HepG2 (cell line): ENCODE data around the gene TBC1D14. TPM values are rescaled to one million over a fixed set of nuclear protein-coding genes. Genes with fewer than 3 reads are reported as not detected.

Experiments used
- ADNP ChIP-seq: sonication (generic); formaldehyde crosslinking; IDR thresholded peaks from 2 replicates; pipeline ENCODE4 v1.4.0; 2020; ENCODE audit warnings: missing genetic modification reagents
- ARNT ChIP-seq: fragments of 450-650 bp; IDR thresholded peaks from 2 replicates; pipeline ENCODE4 v1.6.1; 2017
- FOXK2 ChIP-seq: fragments of 450-650 bp; IDR thresholded peaks from 2 replicates; pipeline ENCODE4 v1.6.1; 2016
- FOXM1 ChIP-seq: sonication (generic); formaldehyde crosslinking; IDR thresholded peaks from 2 replicates; pipeline ENCODE4 v1.5.0; 2020; ENCODE audit warnings: missing genetic modification reagents
- HMG20B ChIP-seq: conservative IDR thresholded peaks from 2 replicates; pipeline ENCODE4 v1.6.1; 2016; ENCODE audit warnings: missing genetic modification reagents, missing compliant biosample characterization
- NBN ChIP-seq: fragments of 450-650 bp; conservative IDR thresholded peaks from 2 replicates; pipeline ENCODE4 v1.6.1; 2017
- PHF5A ChIP-seq: IDR thresholded peaks from one replicate; pipeline ENCODE4 v1.6.1; 2018; ENCODE audit warnings: low read depth, missing genetic modification reagents; ENCODE audit not compliant: unreplicated experiment
- SP2 ChIP-seq: sonication (generic); formaldehyde crosslinking; IDR thresholded peaks from 2 replicates; pipeline ENCODE4 v1.5.1; 2020; ENCODE audit warnings: mild to moderate bottlenecking, missing genetic modification reagents
- TFAP4 ChIP-seq: sonication (generic); IDR thresholded peaks from 2 replicates; pipeline ENCODE4 v1.6.1; 2016; ENCODE audit warnings: low read depth, borderline replicate concordance
- XBP1 ChIP-seq: sonication (generic); formaldehyde crosslinking; IDR thresholded peaks from 2 replicates; pipeline ENCODE4 v1.5.0; 2020; ENCODE audit warnings: missing genetic modification reagents
- ZNF17 ChIP-seq: sonication (generic); formaldehyde crosslinking; IDR thresholded peaks from 2 replicates; pipeline ENCODE4 v1.5.0; 2020; ENCODE audit warnings: mild to moderate bottlenecking, missing genetic modification reagents
- ZNF550 ChIP-seq: sonication (generic); formaldehyde crosslinking; IDR thresholded peaks from 2 replicates; pipeline ENCODE4 v1.4.0; 2020; ENCODE audit warnings: mild to moderate bottlenecking, missing genetic modification reagents, borderline replicate concordance
- ZNF768 ChIP-seq: sonication (generic); formaldehyde crosslinking; IDR thresholded peaks from 2 replicates; pipeline ENCODE4 v1.4.0; 2020; ENCODE audit warnings: missing genetic modification reagents
- ZSCAN25 ChIP-seq: sonication (generic); formaldehyde crosslinking; IDR thresholded peaks from 2 replicates; pipeline ENCODE4 v1.8.0; 2022; ENCODE audit warnings: mild to moderate bottlenecking, missing genetic modification reagents
- polyA plus RNA-seq, 8 experiments: library from polyadenylated mRNA; depleted of rRNA in 3 of 8; stranded (reverse) in 7 of 8; unstranded in 1 of 8; fragments of >200 nt; fragmentation: Illumina TruSeq in 4 of 8; extraction: Trizol in 4 of 8; gene quantifications; 2 replicates each; pipeline versions ENCODE4 v1.2.1 to v1.2.3, GENCODE V29; 2011 to 2016; ENCODE audit warnings: low read depth in 4 of 8, missing spikeins in 1 of 8, mixed read lengths in 1 of 8; ENCODE audit not compliant: insufficient read depth in 1 of 8
- total RNA-seq, 5 experiments: library from RNA; depleted of rRNA; stranded (reverse); fragments of >200 nt; fragmentation: Illumina TruSeq; extraction: Trizol; gene quantifications; 2 replicates each; pipeline ENCODE4 v1.2.3, GENCODE V29; 2016; ENCODE audit warnings: low read depth in 1 of 5
- TF ChIP-seq, protein P1 (sequence below): sonication (generic); formaldehyde crosslinking; IDR thresholded peaks from 2 replicates; pipeline ENCODE4 v1.4.0; 2020; ENCODE audit warnings: mild to moderate bottlenecking, missing genetic modification reagents
- TF ChIP-seq, protein P2 (sequence below): sonication (generic); formaldehyde crosslinking; conservative IDR thresholded peaks from 2 replicates; pipeline ENCODE4 v1.4.0; 2020; ENCODE audit warnings: missing genetic modification reagents
- TF ChIP-seq, protein P3 (sequence below): sonication (generic); formaldehyde crosslinking; IDR thresholded peaks from 2 replicates; pipeline ENCODE4 v1.4.0; 2020; ENCODE audit warnings: missing genetic modification reagents
- TF ChIP-seq, protein P4 (sequence below): sonication (generic); formaldehyde crosslinking; IDR thresholded peaks from 2 replicates; pipeline ENCODE4 v1.4.0; 2020; ENCODE audit warnings: missing genetic modification reagents

TBC1D14 gene
- total and polyA plus RNA-seq, 2 of the 13 experiments (the other 11 are each of a cell fraction or from before 2014, with no cell fraction given), result 29.5 to 46.5 TPM

DNA sequence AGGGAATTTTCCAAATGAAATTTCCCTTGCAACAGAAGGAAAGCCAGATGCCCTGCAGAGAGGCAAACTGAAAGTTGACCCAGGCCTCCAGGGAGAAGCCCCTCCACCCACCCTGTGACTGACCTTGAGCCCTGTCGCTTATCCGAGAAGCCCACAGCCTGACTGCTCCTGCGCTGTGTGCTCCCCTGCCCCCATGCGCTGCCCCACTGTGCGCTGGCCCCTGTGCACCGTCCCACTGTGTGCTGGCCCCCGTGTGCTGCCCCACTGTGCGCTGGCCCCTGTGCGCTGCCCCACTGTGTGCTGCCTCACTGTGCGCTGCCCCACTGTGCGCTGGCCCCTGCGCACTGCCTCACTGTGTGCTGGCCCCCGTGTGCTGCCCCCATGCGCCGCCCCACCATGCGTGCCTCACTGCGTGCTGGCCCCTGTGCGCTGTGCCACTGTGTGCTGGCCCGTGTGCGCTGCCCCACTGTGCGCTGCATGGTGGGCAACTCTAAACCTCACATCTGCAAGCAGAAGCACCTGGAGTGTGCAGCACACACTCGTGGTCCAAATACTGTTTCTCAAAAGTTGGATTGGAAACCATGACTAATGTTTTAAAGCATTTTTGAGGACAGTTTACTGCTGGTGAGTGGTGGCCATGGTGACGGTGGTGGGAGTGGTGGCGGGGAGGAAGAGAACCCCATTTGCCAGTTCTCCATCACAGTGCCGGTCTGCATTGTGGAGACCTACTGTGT lies 166.5 kb downstream of the TBC1D14 start (continued):
- TF ChIP-seq, protein P1, sequence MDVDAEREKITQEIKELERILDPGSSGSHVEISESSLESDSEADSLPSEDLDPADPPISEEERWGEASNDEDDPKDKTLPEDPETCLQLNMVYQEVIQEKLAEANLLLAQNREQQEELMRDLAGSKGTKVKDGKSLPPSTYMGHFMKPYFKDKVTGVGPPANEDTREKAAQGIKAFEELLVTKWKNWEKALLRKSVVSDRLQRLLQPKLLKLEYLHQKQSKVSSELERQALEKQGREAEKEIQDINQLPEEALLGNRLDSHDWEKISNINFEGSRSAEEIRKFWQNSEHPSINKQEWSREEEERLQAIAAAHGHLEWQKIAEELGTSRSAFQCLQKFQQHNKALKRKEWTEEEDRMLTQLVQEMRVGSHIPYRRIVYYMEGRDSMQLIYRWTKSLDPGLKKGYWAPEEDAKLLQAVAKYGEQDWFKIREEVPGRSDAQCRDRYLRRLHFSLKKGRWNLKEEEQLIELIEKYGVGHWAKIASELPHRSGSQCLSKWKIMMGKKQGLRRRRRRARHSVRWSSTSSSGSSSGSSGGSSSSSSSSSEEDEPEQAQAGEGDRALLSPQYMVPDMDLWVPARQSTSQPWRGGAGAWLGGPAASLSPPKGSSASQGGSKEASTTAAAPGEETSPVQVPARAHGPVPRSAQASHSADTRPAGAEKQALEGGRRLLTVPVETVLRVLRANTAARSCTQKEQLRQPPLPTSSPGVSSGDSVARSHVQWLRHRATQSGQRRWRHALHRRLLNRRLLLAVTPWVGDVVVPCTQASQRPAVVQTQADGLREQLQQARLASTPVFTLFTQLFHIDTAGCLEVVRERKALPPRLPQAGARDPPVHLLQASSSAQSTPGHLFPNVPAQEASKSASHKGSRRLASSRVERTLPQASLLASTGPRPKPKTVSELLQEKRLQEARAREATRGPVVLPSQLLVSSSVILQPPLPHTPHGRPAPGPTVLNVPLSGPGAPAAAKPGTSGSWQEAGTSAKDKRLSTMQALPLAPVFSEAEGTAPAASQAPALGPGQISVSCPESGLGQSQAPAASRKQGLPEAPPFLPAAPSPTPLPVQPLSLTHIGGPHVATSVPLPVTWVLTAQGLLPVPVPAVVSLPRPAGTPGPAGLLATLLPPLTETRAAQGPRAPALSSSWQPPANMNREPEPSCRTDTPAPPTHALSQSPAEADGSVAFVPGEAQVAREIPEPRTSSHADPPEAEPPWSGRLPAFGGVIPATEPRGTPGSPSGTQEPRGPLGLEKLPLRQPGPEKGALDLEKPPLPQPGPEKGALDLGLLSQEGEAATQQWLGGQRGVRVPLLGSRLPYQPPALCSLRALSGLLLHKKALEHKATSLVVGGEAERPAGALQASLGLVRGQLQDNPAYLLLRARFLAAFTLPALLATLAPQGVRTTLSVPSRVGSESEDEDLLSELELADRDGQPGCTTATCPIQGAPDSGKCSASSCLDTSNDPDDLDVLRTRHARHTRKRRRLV (CRISPR knock-in tag), result no peak
- TF ChIP-seq, protein P2, sequence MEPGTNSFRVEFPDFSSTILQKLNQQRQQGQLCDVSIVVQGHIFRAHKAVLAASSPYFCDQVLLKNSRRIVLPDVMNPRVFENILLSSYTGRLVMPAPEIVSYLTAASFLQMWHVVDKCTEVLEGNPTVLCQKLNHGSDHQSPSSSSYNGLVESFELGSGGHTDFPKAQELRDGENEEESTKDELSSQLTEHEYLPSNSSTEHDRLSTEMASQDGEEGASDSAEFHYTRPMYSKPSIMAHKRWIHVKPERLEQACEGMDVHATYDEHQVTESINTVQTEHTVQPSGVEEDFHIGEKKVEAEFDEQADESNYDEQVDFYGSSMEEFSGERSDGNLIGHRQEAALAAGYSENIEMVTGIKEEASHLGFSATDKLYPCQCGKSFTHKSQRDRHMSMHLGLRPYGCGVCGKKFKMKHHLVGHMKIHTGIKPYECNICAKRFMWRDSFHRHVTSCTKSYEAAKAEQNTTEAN (CRISPR knock-in tag), result no peak
- TF ChIP-seq ZNF768, result no peak
- TF ChIP-seq ZNF550 (CRISPR knock-in tag), result no peak
- no peak for TF ChIP-seq SP2
- no peak for TF ChIP-seq TFAP4
- no peak for TF ChIP-seq PHF5A (CRISPR knock-in tag)
- no peak for TF ChIP-seq NBN
- no peak for TF ChIP-seq FOXM1 (CRISPR knock-in tag)
- no peak for TF ChIP-seq ARNT
- TF ChIP-seq, protein P3, sequence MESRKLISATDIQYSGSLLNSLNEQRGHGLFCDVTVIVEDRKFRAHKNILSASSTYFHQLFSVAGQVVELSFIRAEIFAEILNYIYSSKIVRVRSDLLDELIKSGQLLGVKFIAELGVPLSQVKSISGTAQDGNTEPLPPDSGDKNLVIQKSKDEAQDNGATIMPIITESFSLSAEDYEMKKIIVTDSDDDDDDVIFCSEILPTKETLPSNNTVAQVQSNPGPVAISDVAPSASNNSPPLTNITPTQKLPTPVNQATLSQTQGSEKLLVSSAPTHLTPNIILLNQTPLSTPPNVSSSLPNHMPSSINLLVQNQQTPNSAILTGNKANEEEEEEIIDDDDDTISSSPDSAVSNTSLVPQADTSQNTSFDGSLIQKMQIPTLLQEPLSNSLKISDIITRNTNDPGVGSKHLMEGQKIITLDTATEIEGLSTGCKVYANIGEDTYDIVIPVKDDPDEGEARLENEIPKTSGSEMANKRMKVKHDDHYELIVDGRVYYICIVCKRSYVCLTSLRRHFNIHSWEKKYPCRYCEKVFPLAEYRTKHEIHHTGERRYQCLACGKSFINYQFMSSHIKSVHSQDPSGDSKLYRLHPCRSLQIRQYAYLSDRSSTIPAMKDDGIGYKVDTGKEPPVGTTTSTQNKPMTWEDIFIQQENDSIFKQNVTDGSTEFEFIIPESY (CRISPR knock-in tag), result no peak
- TF ChIP-seq ADNP (CRISPR knock-in tag), result peak; percentile 61; the same call in 1 of the 2 replicates
- TF ChIP-seq ZSCAN25, result 0 out of 2 replicates have a peak, but pooled peaks have one; percentile 40
- TF ChIP-seq ZNF17 (CRISPR knock-in tag), result no peak
- TF ChIP-seq XBP1 (CRISPR knock-in tag), result no peak
- TF ChIP-seq HMG20B (CRISPR knock-in tag), result no peak
- TF ChIP-seq, protein P4, sequence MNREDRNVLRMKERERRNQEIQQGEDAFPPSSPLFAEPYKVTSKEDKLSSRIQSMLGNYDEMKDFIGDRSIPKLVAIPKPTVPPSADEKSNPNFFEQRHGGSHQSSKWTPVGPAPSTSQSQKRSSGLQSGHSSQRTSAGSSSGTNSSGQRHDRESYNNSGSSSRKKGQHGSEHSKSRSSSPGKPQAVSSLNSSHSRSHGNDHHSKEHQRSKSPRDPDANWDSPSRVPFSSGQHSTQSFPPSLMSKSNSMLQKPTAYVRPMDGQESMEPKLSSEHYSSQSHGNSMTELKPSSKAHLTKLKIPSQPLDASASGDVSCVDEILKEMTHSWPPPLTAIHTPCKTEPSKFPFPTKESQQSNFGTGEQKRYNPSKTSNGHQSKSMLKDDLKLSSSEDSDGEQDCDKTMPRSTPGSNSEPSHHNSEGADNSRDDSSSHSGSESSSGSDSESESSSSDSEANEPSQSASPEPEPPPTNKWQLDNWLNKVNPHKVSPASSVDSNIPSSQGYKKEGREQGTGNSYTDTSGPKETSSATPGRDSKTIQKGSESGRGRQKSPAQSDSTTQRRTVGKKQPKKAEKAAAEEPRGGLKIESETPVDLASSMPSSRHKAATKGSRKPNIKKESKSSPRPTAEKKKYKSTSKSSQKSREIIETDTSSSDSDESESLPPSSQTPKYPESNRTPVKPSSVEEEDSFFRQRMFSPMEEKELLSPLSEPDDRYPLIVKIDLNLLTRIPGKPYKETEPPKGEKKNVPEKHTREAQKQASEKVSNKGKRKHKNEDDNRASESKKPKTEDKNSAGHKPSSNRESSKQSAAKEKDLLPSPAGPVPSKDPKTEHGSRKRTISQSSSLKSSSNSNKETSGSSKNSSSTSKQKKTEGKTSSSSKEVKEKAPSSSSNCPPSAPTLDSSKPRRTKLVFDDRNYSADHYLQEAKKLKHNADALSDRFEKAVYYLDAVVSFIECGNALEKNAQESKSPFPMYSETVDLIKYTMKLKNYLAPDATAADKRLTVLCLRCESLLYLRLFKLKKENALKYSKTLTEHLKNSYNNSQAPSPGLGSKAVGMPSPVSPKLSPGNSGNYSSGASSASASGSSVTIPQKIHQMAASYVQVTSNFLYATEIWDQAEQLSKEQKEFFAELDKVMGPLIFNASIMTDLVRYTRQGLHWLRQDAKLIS (CRISPR knock-in tag), result no peak
- no peak for TF ChIP-seq FOXK2
